Measurements from ENCODE around the gene ZSWIM5. TPM values are rescaled to one million over a fixed set of nuclear protein-coding genes. Genes with fewer than 3 reads are reported as not detected.

ZSWIM5 gene
- total and polyA plus RNA-seq, 9 of the 15 experiments (the other 6 are each of a cell fraction or from before 2014, with no cell fraction given): under 0.01 to 0.07 (median 0.03) TPM; not detected in 3

- TF ChIP-seq GTF2B (IDR thresholded peaks at IDR 0.05; ENCODE audit: extremely low read depth, insufficient read length): no peak
- no peak for TF ChIP-seq CREBBP (IDR thresholded peaks at IDR 0.05; ENCODE audit: low read depth, low read length)
- no peak for TF ChIP-seq JUNB (CRISPR knock-in tag; conservative IDR thresholded peaks at IDR 0.05)
- TF ChIP-seq ZEB2 (IDR thresholded peaks at IDR 0.05): 0 out of 2 replicates have a peak, but pooled peaks have one; percentile 56
- TF ChIP-seq PRPF4 (IDR thresholded peaks at IDR 0.05; ENCODE audit: insufficient read depth, low read depth, low read length, poor library complexity, severe bottlenecking): no peak
- TF ChIP-seq TSHZ1 (CRISPR knock-in tag; IDR thresholded peaks at IDR 0.05): no peak
- TF ChIP-seq CTBP1 (IDR thresholded peaks at IDR 0.05; ENCODE audit: borderline replicate concordance): no peak; the same call in 1 of the 2 replicates
- no peak for TF ChIP-seq ZNF507 (tag; conservative IDR thresholded peaks at IDR 0.05)
- TF ChIP-seq YY1 (IDR thresholded peaks at IDR 0.05; ENCODE audit: borderline replicate concordance in 1 of 3, control insufficient read depth in 1 of 3, extremely low read depth in 1 of 3, insufficient read depth in 3 of 3, insufficient read length in 1 of 3, insufficient replicate concordance in 2 of 3, low read depth in 1 of 3, low read length in 2 of 3): peak in 2 of 3 experiments; percentile 78 to 80
- TF ChIP-seq TOE1 (IDR thresholded peaks at IDR 0.05; ENCODE audit: borderline replicate concordance): peak; percentile 56
- no peak for TF ChIP-seq TOE1 (CRISPR knock-in tag; IDR thresholded peaks at IDR 0.05; ENCODE audit: borderline replicate concordance, low read depth)
- TF ChIP-seq ESRRB (CRISPR knock-in tag; IDR thresholded peaks at IDR 0.05; ENCODE audit: borderline replicate concordance): no peak
- peak; percentile 48; the same call in 1 of the 2 replicates for TF ChIP-seq VEZF1 (CRISPR knock-in tag; IDR thresholded peaks at IDR 0.05)
- peak; percentile 99 for TF ChIP-seq TFAP4 (CRISPR knock-in tag; IDR thresholded peaks at IDR 0.05; ENCODE audit: borderline replicate concordance)
- 0 out of 2 replicates have a peak, but pooled peaks have one; percentile 51 for TF ChIP-seq MIER1 (IDR thresholded peaks at IDR 0.05; ENCODE audit: low read depth)
- no peak for TF ChIP-seq ZNF785 (CRISPR knock-in tag; IDR thresholded peaks at IDR 0.05)
- TF ChIP-seq JUND (IDR thresholded peaks at IDR 0.05; ENCODE audit: borderline replicate concordance, low read depth, low read length): peak; percentile 27; the same call in 1 of the 2 replicates
- TF ChIP-seq JUND (tag; IDR thresholded peaks at IDR 0.05; ENCODE audit: borderline replicate concordance, low read depth, low read length): no peak; the same call in 2 of the 3 replicates
Observed at GRCh38 chr1:45010855-45011811, 195.3 kb downstream of the ZSWIM5 start, which contains the start of gene HECTD3 (continued).
